Fibroblast of the aortic adventitia (primary cell): ENCODE measurements around the gene GLRA2. TPM values are rescaled to one million over a fixed set of nuclear protein-coding genes. Genes with fewer than 3 reads are reported as not detected.

Experiments used
- DNase-seq: peaks from one replicate; pipeline ENCODE4 v3.0.0-alpha.2; 2010; ENCODE audit warnings: low read depth
- H3K4me3 ChIP-seq: 2 replicates; pipeline ENCODE4 v1.5.1; 2011; ENCODE audit warnings: low read depth, mild to moderate bottlenecking, control low read depth, low read length, moderate library complexity
- total RNA-seq: library from RNA; depleted of rRNA; stranded (reverse); fragments of >200 nt; gene quantifications from 2 replicates; pipeline ENCODE4 v1.2.3, GENCODE V29; 2012; ENCODE audit warnings: low replicate concordance
- TF ChIP-seq, protein P1 (sequence below): IDR thresholded peaks from 2 replicates; pipeline ENCODE4 v1.5.1; 2011; ENCODE audit warnings: mild to moderate bottlenecking, low read length, control low read depth, inconsistent platforms; ENCODE audit not compliant: insufficient read depth

Gene GLRA2
- total RNA-seq, 1 donor, result not detected

DNA sequence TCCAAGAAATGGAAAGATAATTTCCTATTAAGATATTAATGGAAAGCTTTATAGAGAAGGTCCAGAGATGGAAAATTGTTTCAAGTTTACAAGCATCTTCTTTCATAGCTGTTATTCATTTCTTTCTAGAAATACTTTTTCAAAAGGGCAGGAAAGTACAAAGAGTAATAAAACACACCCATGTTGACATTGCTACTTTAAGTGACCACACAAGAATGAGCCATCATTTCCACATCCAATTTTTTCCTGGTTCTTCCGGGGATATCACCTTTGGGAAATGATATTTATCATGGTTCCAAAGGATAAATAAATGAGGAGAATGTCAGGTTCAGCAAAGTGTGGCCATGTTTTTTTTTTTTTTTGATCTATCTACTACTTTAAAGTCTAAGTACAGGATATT is 4.5 kb downstream of the GLRA2 start:
- no peak overlapping the region for H3K4me3 ChIP-seq
- no peak for DNase-seq
- TF ChIP-seq, protein P1, sequence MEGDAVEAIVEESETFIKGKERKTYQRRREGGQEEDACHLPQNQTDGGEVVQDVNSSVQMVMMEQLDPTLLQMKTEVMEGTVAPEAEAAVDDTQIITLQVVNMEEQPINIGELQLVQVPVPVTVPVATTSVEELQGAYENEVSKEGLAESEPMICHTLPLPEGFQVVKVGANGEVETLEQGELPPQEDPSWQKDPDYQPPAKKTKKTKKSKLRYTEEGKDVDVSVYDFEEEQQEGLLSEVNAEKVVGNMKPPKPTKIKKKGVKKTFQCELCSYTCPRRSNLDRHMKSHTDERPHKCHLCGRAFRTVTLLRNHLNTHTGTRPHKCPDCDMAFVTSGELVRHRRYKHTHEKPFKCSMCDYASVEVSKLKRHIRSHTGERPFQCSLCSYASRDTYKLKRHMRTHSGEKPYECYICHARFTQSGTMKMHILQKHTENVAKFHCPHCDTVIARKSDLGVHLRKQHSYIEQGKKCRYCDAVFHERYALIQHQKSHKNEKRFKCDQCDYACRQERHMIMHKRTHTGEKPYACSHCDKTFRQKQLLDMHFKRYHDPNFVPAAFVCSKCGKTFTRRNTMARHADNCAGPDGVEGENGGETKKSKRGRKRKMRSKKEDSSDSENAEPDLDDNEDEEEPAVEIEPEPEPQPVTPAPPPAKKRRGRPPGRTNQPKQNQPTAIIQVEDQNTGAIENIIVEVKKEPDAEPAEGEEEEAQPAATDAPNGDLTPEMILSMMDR, result no peak

DNA sequence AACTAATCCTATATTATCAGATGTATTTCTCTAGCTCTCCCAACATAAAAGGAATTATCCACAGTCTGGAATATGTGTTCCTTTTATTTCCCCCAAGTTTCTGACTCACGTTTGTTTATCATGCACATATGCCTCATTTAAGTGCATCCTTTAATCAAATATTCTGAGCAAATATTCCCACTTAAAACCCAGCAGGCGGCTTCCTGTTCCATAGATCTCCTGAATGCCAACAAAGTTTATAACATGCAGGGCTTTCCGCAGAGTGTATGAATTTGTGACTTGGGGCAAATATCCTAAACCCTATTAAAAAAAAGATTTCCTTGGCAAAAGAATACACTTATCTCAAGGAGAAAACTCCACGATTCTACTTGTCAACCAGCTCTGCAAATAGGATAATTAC is 16.9 kb downstream of the GLRA2 start:
- no peak overlapping the region for H3K4me3 ChIP-seq
- no peak for DNase-seq
- TF ChIP-seq, protein P1, result no peak

DNA sequence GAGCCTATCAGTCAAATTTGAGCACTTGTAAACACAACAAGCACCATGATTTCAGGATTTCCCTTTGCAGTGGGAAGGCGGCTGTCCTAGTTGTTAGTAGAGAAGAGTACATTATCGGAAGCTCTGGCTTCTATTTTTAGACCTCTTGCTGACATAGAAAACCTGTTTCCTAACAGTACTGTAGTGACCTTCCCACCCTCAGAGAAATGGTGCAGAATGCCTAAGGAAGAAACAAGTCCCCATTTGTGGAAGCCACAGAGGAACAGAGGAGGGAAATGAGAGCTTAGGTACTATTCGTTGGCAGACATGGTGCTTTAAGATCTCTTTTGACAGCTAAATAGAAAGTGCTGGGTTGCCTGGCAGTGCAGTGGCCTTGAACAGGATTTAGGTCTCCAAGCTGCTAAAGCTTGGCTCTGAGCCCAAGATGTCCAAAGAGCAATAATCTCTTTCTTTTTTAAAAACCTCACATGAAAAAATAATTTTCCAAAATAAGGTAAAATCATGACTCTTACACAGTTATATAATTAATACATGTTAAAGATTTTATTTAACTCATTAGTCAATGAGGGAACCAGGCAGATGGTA is 24.9 kb downstream of the GLRA2 start:
- no peak overlapping the region for H3K4me3 ChIP-seq
- no peak for DNase-seq
- TF ChIP-seq, protein P1, result no peak

DNA sequence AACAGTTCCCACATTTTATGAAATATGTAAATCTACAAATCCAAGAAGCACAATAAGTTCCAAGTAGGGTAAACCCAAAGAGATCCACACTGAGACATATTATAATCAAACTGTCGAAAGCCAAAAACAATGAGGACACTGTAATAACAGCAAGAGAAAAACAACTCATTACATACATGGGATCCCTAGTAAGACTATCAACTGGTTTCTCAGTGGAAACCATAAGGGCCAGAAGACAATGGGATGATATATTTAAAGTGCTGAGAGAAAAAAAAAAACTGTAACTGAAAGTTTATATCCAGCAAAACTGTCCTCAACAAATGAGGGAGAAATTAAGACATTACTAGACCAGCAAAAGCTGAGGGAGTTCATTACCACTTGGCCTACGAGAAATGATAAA is 34.7 kb downstream of the GLRA2 start:
- no peak overlapping the region for H3K4me3 ChIP-seq
- no peak for DNase-seq
- TF ChIP-seq, protein P1, result no peak

DNA sequence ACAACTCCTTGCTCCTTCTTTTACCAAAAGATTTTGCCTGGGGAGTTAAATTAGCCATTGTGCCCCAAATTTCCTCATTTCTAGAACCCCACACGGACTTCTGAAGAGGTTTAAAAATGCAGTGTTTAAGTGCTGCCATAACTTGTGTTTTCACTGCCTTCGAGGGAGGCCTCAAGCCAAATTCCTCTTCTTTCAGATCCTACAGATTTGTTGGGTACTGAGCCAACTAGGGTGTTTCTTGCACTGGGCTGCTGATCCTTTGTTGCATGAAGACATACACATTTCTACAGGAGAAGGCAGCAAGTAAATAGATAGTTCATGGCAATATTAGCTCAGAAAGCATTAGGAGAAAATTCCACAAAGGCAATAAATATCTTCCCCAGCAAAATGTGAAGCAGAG is 43.8 kb downstream of the GLRA2 start:
- H3K4me3 ChIP-seq, result no peak overlapping the region
- no peak for DNase-seq
- TF ChIP-seq, protein P1, result no peak

DNA sequence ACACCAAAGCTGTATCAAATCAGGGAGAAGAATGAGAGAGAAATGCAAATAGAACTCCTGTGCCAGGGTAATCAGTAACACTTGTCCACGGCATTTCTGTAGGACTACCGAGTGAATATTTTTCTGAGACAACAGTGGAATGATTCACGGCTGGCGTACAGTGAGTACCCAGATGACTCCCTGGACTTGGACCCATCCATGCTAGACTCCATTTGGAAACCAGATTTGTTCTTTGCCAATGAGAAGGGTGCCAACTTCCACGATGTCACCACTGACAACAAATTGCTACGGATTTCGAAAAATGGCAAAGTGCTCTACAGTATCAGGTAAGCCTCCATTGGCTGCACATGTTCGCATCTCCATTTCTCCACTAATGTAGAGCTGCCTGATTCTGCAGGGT is 51.7 kb downstream of the GLRA2 start:
- H3K4me3 ChIP-seq, result no peak overlapping the region
- DNase-seq, result no peak
- TF ChIP-seq, protein P1, result no peak

DNA sequence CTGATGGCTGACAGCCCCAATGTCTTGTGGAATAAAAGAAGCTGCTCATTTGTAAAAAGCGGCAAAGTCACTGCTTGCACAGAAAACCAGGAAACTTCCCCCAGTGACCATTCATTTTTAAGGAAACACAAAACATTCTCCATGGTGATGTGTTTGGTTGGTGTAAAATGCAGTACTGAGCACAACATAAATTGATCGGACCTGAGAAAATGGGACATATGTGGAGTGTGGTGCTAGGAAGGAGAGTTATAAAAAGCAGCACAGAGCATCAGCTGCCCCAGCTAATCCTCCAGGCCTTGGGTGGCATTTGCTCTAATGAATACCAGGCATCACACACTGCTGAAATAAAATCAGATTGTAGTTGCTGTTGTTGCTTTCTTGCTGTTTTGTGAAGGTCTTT is 55.2 kb downstream of the GLRA2 start:
- no peak for DNase-seq
- TF ChIP-seq, protein P1, result no peak
- H3K4me3 ChIP-seq, result no peak overlapping the region
